Measurements from ENCODE around the gene CHSY1. TPM values are rescaled to one million over a fixed set of nuclear protein-coding genes. Genes with fewer than 3 reads are reported as not detected.

The CHSY1 gene
- total and polyA plus RNA-seq, 2 of the 4 experiments (the other 2 are of a cell fraction): 40.9 to 53.2 TPM

DNA sequence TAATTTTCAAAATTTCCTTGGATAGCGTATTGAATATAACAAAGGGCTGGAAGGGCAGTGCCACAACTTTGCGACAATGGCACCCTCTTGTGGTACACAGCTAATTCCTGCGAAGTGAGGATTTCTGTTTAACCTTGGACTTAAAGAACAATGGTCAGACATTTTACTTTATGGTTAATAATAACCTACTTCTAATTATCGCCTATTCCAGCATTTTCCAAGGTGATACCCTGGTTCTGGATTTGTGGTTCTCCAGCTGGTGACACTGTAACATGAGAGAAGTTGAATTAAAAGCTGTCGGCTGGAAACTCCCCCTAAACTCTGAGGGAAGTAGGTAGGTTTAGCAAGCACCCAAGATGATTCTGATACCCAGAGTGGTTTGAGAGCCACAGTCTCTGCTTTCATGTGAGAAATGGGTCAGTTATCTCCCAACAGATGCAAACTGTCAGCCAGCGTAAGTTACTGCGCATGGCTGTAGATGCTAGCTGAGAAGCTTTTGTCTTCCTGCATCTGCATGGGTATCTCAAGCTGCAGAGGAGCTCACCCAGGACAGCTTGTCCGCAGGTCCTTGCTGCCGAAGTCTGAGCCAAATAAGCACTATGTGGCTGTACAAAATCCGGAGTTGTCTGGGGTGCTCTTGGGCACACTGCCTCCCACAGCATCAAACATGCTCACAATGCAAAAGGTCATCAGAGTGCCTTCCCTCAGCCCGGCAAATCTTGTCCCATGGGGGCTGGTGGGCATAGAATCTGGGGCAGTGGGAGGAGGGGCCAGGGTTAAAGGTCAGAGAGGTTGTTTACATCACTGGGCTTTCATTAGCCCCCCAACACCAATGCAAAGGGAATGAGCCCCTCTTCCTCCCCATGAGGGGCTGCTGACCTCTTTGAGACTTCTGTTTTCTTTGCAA, 6.6 kb upstream of the CHSY1 start:
- intact Hi-C loops (cut with micrococcal nuclease) (loop anchor here (1.0 to 5.0 kb wide), 4 partner anchors 169 to 631 kb away; partner anchors contain the start of gene LRRK1), dilution Hi-C loops (cut with HindIII; ENCODE audit: low sequenced_read_pairs, unreplicated experiment) (no loop called here), in situ Hi-C loops (cut with MboI; ENCODE audit: low sequenced_read_pairs) (loop anchor here (5.0 to 25.0 kb wide), 4 partner anchors 166 to 546 kb away; partner anchors contain the start of gene LRRK1)
- Histone ChIP-seq H3K9me3 (ENCODE audit: control insufficient read depth, insufficient read depth, low read length) (no peaks in the 10 kb centered on the region), H3K4me2 (ENCODE audit: low read depth, low read length) (no peak overlapping the region), H2AK5ac (ENCODE audit: low read depth, low read length) (no peak overlapping the region), H3K9ac (ENCODE audit: low read depth, low read length) (no peak overlapping the region), H3K23ac (ENCODE audit: low read depth, low read length) (no peak overlapping the region), H3K9me1 (ENCODE audit: insufficient read depth, low read length) (peaks cover 2% of the 10 kb centered on the region; the same call in 1 of the 2 replicates), H3K27ac (ENCODE audit: insufficient read depth, low read length) (no peak overlapping the region), H3K36me3 (ENCODE audit: control insufficient read depth, insufficient read depth, low read length) (no peaks in the 10 kb centered on the region), H4K5ac (ENCODE audit: low read depth, low read length) (no peak overlapping the region), H3K4ac (ENCODE audit: low read depth, low read length) (no peak overlapping the region), H3K79me1 (ENCODE audit: low read depth in 1 of 2, low read length in 2 of 2) (no peaks in the 10 kb centered on the region), H2BK120ac (ENCODE audit: low read depth, low read length) (no peak overlapping the region), H2BK20ac (ENCODE audit: low read depth, low read length) (no peak overlapping the region; the same call in 1 of the 2 replicates), H3K56ac (ENCODE audit: extremely low read depth, insufficient read depth, low read length) (no peak overlapping the region), H2BK15ac (ENCODE audit: low read depth, low read length) (no peak overlapping the region), H3K27me3 (ENCODE audit: control insufficient read depth, insufficient read depth, low read length) (no peaks in the 10 kb centered on the region), H3K18ac (ENCODE audit: low read depth, low read length) (no peak overlapping the region), H4K8ac (ENCODE audit: low read depth in 2 of 2, low read length in 2 of 2) (no peak overlapping the region; a peak in 1 of 4 replicates), H2AK9ac (replicated peaks; ENCODE audit: low read depth, low read length, poor library complexity) (no peak overlapping the region), H3K4me1 (ENCODE audit: control insufficient read depth, insufficient read depth, low read length) (peaks cover 10% of the 10 kb centered on the region), H4K91ac (ENCODE audit: insufficient read depth, low read depth, low read length) (no peak overlapping the region), H2AFZ (replicated peaks; ENCODE audit: low read length, poor library complexity) (no peak overlapping the region), H3K14ac (replicated peaks; ENCODE audit: low read depth, low read length) (no peak overlapping the region; the same call in 1 of the 2 replicates), H2BK5ac (ENCODE audit: low read depth, low read length, poor library complexity, severe bottlenecking) (no peak overlapping the region), H3K4me3 (ENCODE audit: insufficient read depth, low read depth, low read length) (no peak overlapping the region), H4K20me1 (ENCODE audit: insufficient read depth, low read length) (no peaks in the 10 kb centered on the region)
- peak; percentile 83 for ATAC-seq (ENCODE audit: low read depth)
- ChIA-PET CTCF (interaction anchor here (0.6 to 2.8 kb wide), 8 partner anchors 10 to 356 kb away, joined by 3 to 17 read pairs (median 4); no protein-coding TSS in a partner anchor), POLR2A (ENCODE audit: unreplicated experiment) (no interaction called here)
- 80% methylated on average over 2 of the region's 11 CpGs; no CpG with 5 or more reads in 1 of the 2 experiments for WGBS, 2 experiments (ENCODE audit: extremely low coverage in 2 of 2, insufficient read length in 1 of 2)
- peak; percentile 80 for DNase-seq
- TF ChIP-seq FOS (IDR thresholded peaks at IDR 0.05; ENCODE audit: low read depth, low read length): no peak
- no peak for TF ChIP-seq MXI1 (IDR thresholded peaks at IDR 0.05; ENCODE audit: borderline replicate concordance, low read depth, low read length)
- peak; percentile 25; the same call in 1 of the 2 replicates for TF ChIP-seq POLR2A (IDR thresholded peaks at IDR 0.05; ENCODE audit: low read depth, low read length)
- TF ChIP-seq RAD21 (IDR thresholded peaks at IDR 0.05; ENCODE audit: low read length): peak; percentile 97
- TF ChIP-seq SMC3 (IDR thresholded peaks at IDR 0.05; ENCODE audit: low read depth, low read length): peak; percentile 96
- TF ChIP-seq, protein P1, sequence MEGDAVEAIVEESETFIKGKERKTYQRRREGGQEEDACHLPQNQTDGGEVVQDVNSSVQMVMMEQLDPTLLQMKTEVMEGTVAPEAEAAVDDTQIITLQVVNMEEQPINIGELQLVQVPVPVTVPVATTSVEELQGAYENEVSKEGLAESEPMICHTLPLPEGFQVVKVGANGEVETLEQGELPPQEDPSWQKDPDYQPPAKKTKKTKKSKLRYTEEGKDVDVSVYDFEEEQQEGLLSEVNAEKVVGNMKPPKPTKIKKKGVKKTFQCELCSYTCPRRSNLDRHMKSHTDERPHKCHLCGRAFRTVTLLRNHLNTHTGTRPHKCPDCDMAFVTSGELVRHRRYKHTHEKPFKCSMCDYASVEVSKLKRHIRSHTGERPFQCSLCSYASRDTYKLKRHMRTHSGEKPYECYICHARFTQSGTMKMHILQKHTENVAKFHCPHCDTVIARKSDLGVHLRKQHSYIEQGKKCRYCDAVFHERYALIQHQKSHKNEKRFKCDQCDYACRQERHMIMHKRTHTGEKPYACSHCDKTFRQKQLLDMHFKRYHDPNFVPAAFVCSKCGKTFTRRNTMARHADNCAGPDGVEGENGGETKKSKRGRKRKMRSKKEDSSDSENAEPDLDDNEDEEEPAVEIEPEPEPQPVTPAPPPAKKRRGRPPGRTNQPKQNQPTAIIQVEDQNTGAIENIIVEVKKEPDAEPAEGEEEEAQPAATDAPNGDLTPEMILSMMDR (conservative IDR thresholded peaks at IDR 0.05; ENCODE audit: low read depth, low read length): peak; percentile 97
- TF ChIP-seq RFX5 (IDR thresholded peaks at IDR 0.05; ENCODE audit: low read depth, low read length): no peak
- BruUV-seq (replicated peaks): no TSS peak
